A549 treated with AZD9567 at 1 μM for 4 hours (cell line): ENCODE results near the gene SLC22A24. TPM values are rescaled to one million over a fixed set of nuclear protein-coding genes. Genes with fewer than 3 reads are reported as not detected.

Experiments
- total RNA-seq: library from RNA; stranded (reverse); fragments of 200-300 nt; extraction: Qiagen RNA extraction; gene quantifications from 5 replicates; pipeline ENCODE4 v1.2.3, GENCODE V29; 2022; ENCODE audit not compliant: insufficient read depth

The SLC22A24 gene
- not detected in 5 replicates for total RNA-seq

DNA sequence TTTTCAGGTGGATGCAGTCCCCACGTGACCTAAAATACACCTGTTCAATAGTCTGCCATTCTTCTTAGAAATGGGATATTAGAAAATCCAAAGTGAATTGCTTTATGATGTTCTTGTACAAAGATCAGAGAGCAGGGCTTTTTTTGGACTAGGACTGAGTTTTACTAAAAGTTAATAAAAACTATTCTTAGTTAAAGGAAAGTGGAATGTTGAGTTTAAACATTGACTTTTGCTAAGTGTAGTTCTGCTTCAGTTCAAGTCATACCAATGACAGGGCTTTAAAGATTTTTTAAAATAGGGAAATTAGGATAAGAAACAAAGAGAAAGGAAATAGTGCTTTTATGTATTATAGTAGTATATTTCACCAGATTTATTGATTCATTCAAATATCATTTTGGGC lies at the start of gene SLC22A24:
SLC22A24 (minus strand) TSS at position 101 of the 400 bp plus-strand sequence. CDS start 442 bp downstream, outside the sequence.

Other genes starting within 250 kb of the SLC22A24 start
- gene CHRM1, start 222.9 kb downstream of the SLC22A24 start, total RNA-seq: 0.03 to 0.06 TPM (median 0.03 TPM) in 3 of 5 replicates, not detected in the others
- gene SLC22A6, start 159.3 kb downstream of the SLC22A24 start, total RNA-seq: not detected in 5 replicates
- not detected in 5 replicates for gene SLC22A8, start 128.4 kb downstream of the SLC22A24 start, total RNA-seq
- not detected in 5 replicates for gene SLC22A25, start 99.4 kb upstream of the SLC22A24 start, total RNA-seq
- not detected in 5 replicates for gene SLC22A9, start 225.6 kb upstream of the SLC22A24 start, total RNA-seq